ENCODE results near the gene CDRT4.
"Not testable (repeated sequence)": the region's sequence is repeated elsewhere in the genome, so short reads cannot be mapped to it uniquely, and the experiment has no call there.

The CDRT4 gene

GRCh38 chr17:15467592-15467991 is at the start of gene CDRT4:
Gene CDRT4, minus strand, starts transcription at chr17:15467621. Its CDS starts 27,383 bp downstream, at chr17:15440238.
- no peak for DNase-seq (ENCODE audit: low read depth)

- DNase-seq (ENCODE audit: low read depth): no peak
These were observed 48.7 kb upstream of the CDRT4 start for GRCh38 chr17:15516150-15516549.

GRCh38 chr17:15514469-15514868 is 47.0 kb upstream of the CDRT4 start:
- DNase-seq (ENCODE audit: low read depth): no peak

- no peak for DNase-seq (ENCODE audit: low read depth)
These were observed 46.5 kb upstream of the CDRT4 start for GRCh38 chr17:15513856-15514459.

- no peak for DNase-seq (ENCODE audit: low read depth)
These were observed 45.8 kb upstream of the CDRT4 start for GRCh38 chr17:15513058-15513791.

GRCh38 chr17:15512071-15512709 is 44.8 kb upstream of the CDRT4 start:
- DNase-seq (ENCODE audit: low read depth): no peak

- no peak for DNase-seq (ENCODE audit: low read depth)
These were observed 43.7 kb upstream of the CDRT4 start for GRCh38 chr17:15511142-15511541.

- no peak for DNase-seq (ENCODE audit: low read depth)
These were observed 42.9 kb upstream of the CDRT4 start for GRCh38 chr17:15510361-15510760.

- DNase-seq (ENCODE audit: low read depth): no peak
These were observed 41.7 kb upstream of the CDRT4 start for GRCh38 chr17:15509095-15509494.

- no peak for DNase-seq (ENCODE audit: low read depth)
These were observed 41.0 kb upstream of the CDRT4 start for GRCh38 chr17:15508466-15508865.

- no peak for DNase-seq (ENCODE audit: low read depth)
These were observed 40.5 kb upstream of the CDRT4 start for GRCh38 chr17:15507896-15508295.

- DNase-seq (ENCODE audit: low read depth): no peak
These were observed 39.6 kb upstream of the CDRT4 start for GRCh38 chr17:15507001-15507400.

- DNase-seq (ENCODE audit: low read depth): not testable (repeated sequence)
These were observed 38.3 kb upstream of the CDRT4 start for GRCh38 chr17:15505708-15506107.

GRCh38 chr17:15503731-15504130 is 36.3 kb upstream of the CDRT4 start:
- DNase-seq (ENCODE audit: low read depth): no peak

GRCh38 chr17:15502369-15503112 is 35.1 kb upstream of the CDRT4 start:
- DNase-seq (ENCODE audit: low read depth): peak; percentile 40

- DNase-seq (ENCODE audit: low read depth): no peak
These were observed 34.4 kb upstream of the CDRT4 start for GRCh38 chr17:15501793-15502192.

- DNase-seq (ENCODE audit: low read depth): no peak
These were observed 33.9 kb upstream of the CDRT4 start for GRCh38 chr17:15501282-15501681.

- DNase-seq (ENCODE audit: low read depth): no peak
These were observed 30.7 kb upstream of the CDRT4 start for GRCh38 chr17:15498107-15498506.

GRCh38 chr17:15496735-15497670 is 29.6 kb upstream of the CDRT4 start:
- DNase-seq (ENCODE audit: low read depth): no peak

GRCh38 chr17:15494821-15495220 is 27.4 kb upstream of the CDRT4 start:
- DNase-seq (ENCODE audit: low read depth): no peak

GRCh38 chr17:15493693-15494035 is 26.2 kb upstream of the CDRT4 start:
- no peak for DNase-seq (ENCODE audit: low read depth)

All from activated gamma-delta T cell treated with anti-CD3 and anti-CD28 coated beads, Interleukin-2, amount 50 U/mL, for 16 hours (primary cell).